K562 (cell line): ENCODE data around the gene HIRIP3. TPM values are rescaled to one million over a fixed set of nuclear protein-coding genes. Genes with fewer than 3 reads are reported as not detected.

Experiments used
- ATF7 ChIP-seq: fragments of 450-650 bp; IDR thresholded peaks from 2 replicates; pipeline ENCODE4 v1.7.1; 2014; ENCODE audit warnings: mild to moderate bottlenecking, moderate library complexity
- CREB3L1 ChIP-seq: fragments of 450-650 bp; IDR thresholded peaks from 2 replicates; pipeline ENCODE4 v1.6.1; 2014; ENCODE audit warnings: low read depth, mild to moderate bottlenecking, moderate library complexity, borderline replicate concordance
- ETV5 ChIP-seq: sonication (generic); formaldehyde crosslinking; IDR thresholded peaks from 2 replicates; pipeline ENCODE4 v1.4.0; 2020; ENCODE audit warnings: low read depth, mild to moderate bottlenecking, missing genetic modification reagents
- LCOR ChIP-seq: sonication (generic); formaldehyde crosslinking; IDR thresholded peaks from 2 replicates; pipeline ENCODE4 v1.8.0; 2022; ENCODE audit warnings: mild to moderate bottlenecking, missing genetic modification reagents
- MAX ChIP-seq: sonication (generic); formaldehyde crosslinking; IDR thresholded peaks from 2 replicates; pipeline ENCODE4 v1.9.0; 2022; ENCODE audit warnings: mild to moderate bottlenecking, missing genetic modification reagents
- MYC ChIP-seq, 2 experiments: fragments of 250-450 bp in 1 of 2; sonication (Bioruptor Pico) in 1 of 2; IDR thresholded peaks; 2 replicates each; pipeline versions ENCODE4 v1.5.1 to v1.6.1; 2012 to 2021; ENCODE audit warnings: low read depth in 2 of 2, borderline replicate concordance in 1 of 2, improper control_type of control experiment in 1 of 2, low read length in 1 of 2, mild to moderate bottlenecking in 1 of 2, moderate library complexity in 1 of 2
- NKRF ChIP-seq: fragments of 450-650 bp; IDR thresholded peaks from 2 replicates; pipeline ENCODE4 v1.6.1; 2016; ENCODE audit warnings: borderline replicate concordance
- PML ChIP-seq: IDR thresholded peaks from 2 replicates; pipeline ENCODE4 v1.6.1; 2012; ENCODE audit warnings: low read length, inconsistent platforms
- RB1 ChIP-seq: fragments of 450-650 bp; IDR thresholded peaks from 2 replicates; pipeline ENCODE4 v1.6.1; 2017; ENCODE audit warnings: low read depth, mild to moderate bottlenecking
- RBFOX2 ChIP-seq: fragments of 200-400 bp; formaldehyde crosslinking; IDR thresholded peaks from 2 replicates; pipeline ENCODE4 v1.6.1; 2017; ENCODE audit warnings: low read depth, mild to moderate bottlenecking, low read length, moderate library complexity
- RUNX1 ChIP-seq: sonication (generic); IDR thresholded peaks from 2 replicates; pipeline ENCODE4 v1.6.1; 2016; ENCODE audit warnings: antibody characterized with exemption, low read depth
- ZFX ChIP-seq: sonication (generic); formaldehyde crosslinking; IDR thresholded peaks from 2 replicates; pipeline ENCODE4 v1.8.0; 2022; ENCODE audit warnings: mild to moderate bottlenecking, missing genetic modification reagents, moderate library complexity
- ZNF274 ChIP-seq: IDR thresholded peaks from 2 replicates; pipeline ENCODE4 v1.6.1; 2011; ENCODE audit warnings: low read depth, mild to moderate bottlenecking, low read length, moderate library complexity, borderline replicate concordance
- ZNF316 ChIP-seq: fragments of 450-650 bp; IDR thresholded peaks from 2 replicates; pipeline ENCODE4 v1.6.1; 2016
- ZNF77 ChIP-seq: fragments of 250-450 bp; sonication (Bioruptor Pico); IDR thresholded peaks from 2 replicates; pipeline ENCODE4 v1.5.0; 2020
- polyA plus RNA-seq, 8 experiments: library from polyadenylated mRNA; depleted of rRNA in 4 of 8; stranded (reverse) in 5 of 8; unstranded in 3 of 8; fragments of >200 nt; fragmentation: Nextera tagmentation in 2 of 8; fragmentation: Illumina TruSeq in 1 of 8; extraction: Ambion mirVana in 2 of 8; extraction: Trizol in 1 of 8; gene quantifications; 2 replicates each; pipeline versions ENCODE4 v1.2.1 to v1.2.3, GENCODE V29; 2011 to 2014; ENCODE audit warnings: inconsistent platforms in 1 of 8, missing spikeins in 1 of 8
- total RNA-seq, 7 experiments: library from RNA; depleted of rRNA in 6 of 7; stranded (reverse); fragments of >200 nt in 6 of 7; fragmentation: Illumina TruSeq in 2 of 7; extraction: Trizol in 2 of 7; gene quantifications; 2 replicates each; pipeline versions ENCODE4 v1.2.1 to v1.2.3, GENCODE V29; 2011 to 2021; ENCODE audit warnings: low replicate concordance in 1 of 7
- TF ChIP-seq, protein P1 (sequence below), 2 experiments: fragments of 450-650 bp; IDR thresholded peaks; 2 replicates each; pipeline ENCODE4 v1.6.1; 2018; ENCODE audit warnings: mild to moderate bottlenecking in 2 of 2, low read depth in 1 of 2; ENCODE audit not compliant: partially characterized antibody in 2 of 2

Gene HIRIP3
- total and polyA plus RNA-seq, 9 of the 15 experiments (the other 6 are each of a cell fraction or from before 2014, with no cell fraction given), result 3.3 to 38.2 (median 18.2) TPM

DNA sequence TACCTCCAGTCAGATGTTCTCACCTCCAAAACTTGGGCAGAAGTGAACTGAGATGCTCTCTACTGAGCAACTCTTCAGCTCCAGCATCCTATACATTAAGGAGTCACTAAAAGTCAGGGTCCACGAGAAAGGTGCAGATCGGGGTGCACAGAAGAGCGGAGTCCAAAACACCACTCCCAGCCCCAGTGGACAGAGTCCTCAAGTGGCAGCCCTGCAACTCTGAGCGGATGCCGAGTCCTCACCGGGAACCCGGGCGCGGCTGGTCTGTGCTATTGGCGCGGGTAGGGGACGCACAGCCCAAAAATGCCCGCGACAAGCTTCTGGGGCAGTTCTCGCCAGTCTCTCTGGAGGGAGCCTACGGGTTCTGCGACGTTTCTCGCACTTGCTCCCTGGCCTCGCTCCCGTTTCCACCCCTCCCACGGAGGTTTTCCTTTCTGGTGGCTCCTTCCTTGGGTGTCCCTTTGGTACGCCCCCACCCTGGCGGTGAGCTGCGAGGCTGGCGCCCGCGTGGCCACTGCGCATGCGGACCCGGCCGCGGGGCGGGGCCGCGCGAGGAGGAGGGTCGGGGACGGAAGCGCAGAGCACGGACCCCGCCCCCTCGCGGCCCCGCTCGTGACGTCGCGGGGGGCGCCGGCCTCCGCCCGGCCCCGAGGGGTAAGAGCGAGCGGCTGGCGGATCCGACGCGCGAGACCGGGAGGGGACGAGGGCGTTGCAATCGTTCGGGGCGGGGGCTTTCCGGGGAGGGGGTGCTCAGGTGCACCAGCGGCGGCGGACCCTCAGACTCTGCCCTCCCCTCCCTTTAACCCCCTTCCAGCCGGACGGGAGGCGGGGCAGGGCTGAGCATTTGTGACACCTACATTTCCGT is 33.7 kb downstream of the HIRIP3 start, which contains the start of gene TMEM219 (continued):
- TF ChIP-seq CREB3L1 (peak; percentile 80), RBFOX2 (peak; percentile 87), NKRF (no peak), ETV5 (0 out of 2 replicates have a peak, but pooled peaks have one; percentile 61), ZFX (CRISPR knock-in tag) (peak; percentile 52), ATF7 (peak; percentile 99), RB1 (peak; percentile 85; the same call in 1 of the 2 replicates), RUNX1 (no peak), PML (peak; percentile 28; the same call in 1 of the 2 replicates), LCOR (CRISPR knock-in tag) (peak; percentile 24; the same call in 1 of the 2 replicates), MAX (CRISPR knock-in tag) (peak; percentile 49), MYC (IDR thresholded peaks at IDR 0.05; ENCODE audit: low read depth, low read length) (peak; percentile 66), MYC (CRISPR knock-in tag; IDR thresholded peaks at IDR 0.05; ENCODE audit: borderline replicate concordance, low read depth) (0 out of 2 replicates have a peak, but pooled peaks have one; percentile 21), ZNF77 (CRISPR knock-in tag) (no peak), ZNF274 (no peak), ZNF316 (no peak)
- TF ChIP-seq, protein P1, sequence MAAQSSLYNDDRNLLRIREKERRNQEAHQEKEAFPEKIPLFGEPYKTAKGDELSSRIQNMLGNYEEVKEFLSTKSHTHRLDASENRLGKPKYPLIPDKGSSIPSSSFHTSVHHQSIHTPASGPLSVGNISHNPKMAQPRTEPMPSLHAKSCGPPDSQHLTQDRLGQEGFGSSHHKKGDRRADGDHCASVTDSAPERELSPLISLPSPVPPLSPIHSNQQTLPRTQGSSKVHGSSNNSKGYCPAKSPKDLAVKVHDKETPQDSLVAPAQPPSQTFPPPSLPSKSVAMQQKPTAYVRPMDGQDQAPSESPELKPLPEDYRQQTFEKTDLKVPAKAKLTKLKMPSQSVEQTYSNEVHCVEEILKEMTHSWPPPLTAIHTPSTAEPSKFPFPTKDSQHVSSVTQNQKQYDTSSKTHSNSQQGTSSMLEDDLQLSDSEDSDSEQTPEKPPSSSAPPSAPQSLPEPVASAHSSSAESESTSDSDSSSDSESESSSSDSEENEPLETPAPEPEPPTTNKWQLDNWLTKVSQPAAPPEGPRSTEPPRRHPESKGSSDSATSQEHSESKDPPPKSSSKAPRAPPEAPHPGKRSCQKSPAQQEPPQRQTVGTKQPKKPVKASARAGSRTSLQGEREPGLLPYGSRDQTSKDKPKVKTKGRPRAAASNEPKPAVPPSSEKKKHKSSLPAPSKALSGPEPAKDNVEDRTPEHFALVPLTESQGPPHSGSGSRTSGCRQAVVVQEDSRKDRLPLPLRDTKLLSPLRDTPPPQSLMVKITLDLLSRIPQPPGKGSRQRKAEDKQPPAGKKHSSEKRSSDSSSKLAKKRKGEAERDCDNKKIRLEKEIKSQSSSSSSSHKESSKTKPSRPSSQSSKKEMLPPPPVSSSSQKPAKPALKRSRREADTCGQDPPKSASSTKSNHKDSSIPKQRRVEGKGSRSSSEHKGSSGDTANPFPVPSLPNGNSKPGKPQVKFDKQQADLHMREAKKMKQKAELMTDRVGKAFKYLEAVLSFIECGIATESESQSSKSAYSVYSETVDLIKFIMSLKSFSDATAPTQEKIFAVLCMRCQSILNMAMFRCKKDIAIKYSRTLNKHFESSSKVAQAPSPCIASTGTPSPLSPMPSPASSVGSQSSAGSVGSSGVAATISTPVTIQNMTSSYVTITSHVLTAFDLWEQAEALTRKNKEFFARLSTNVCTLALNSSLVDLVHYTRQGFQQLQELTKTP (IDR thresholded peaks at IDR 0.05; ENCODE audit: low read depth in 1 of 2, partially characterized antibody in 2 of 2), result peak in 1 of 2 experiments; percentile 16
